Measurements from ENCODE around the gene UBE2Q1.

GRCh38 chr1:154524881-154525280 is 33.6 kb downstream of the UBE2Q1 start:
- TF ChIP-seq EZH2 (IDR thresholded peaks at IDR 0.05; ENCODE audit: insufficient read depth, poor library complexity, severe bottlenecking) (no peak), EZH2phosphoT487 (IDR thresholded peaks at IDR 0.05; ENCODE audit: insufficient read depth, low read depth) (no peak)

Measured in GM23248 (cell line).